NCI-H2081 treated with DMSO at 0.1 percent for 48 hours (cell line): ENCODE results near the gene RBFOX2.
"Not testable (repeated sequence)": the region's sequence is repeated elsewhere in the genome, so short reads cannot be mapped to it uniquely, and the experiment has no call there.

Experiments used
- DNase-seq: peaks from one replicate; lab custom pipeline; 2025; lab: John Stamatoyannopoulos, UW

RBFOX2 gene

DNA sequence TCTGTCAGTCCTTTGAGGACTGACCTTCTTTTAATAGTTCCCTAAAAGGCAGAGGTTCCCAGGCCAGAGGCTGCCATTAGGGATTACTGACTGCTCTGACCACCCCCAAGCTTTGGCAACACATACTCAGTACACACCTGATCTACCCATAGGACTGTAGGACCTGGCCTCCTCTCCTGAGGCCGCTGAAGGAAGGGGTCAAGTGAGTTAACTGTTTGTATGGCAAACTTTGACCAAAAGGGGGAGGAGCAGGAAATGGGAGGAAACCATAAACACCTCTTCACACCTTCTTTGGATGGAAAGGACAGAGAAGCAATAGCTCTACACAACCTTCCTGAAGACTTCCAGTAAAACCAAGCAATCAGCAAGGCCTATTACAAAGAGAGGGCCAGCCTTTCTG is 207.0 kb downstream of the RBFOX2 start:
- DNase-seq = no peak

DNA sequence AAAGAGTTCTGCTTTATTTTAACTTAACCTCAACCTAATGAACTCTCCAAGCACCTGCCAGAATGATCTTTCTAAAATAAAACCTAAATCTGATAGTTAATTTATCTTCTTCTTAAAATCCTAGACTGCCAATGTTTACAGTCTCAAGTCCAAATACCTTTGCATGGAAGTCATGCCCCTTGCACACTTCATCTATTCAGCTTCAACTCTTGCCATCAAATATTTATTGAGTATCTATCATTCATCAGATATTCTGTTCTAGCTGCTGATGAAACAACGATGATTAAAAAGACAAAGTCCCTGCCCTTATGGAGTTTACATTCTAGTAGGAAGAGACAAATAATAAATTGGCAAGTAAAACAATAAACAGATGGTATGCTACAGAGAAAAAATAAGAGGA is 209.2 kb downstream of the RBFOX2 start:
- DNase-seq = no peak

- DNase-seq = no peak
Observed at GRCh38 chr22:35818897-35819296, 209.7 kb downstream of the RBFOX2 start.

- DNase-seq = no peak
Observed at GRCh38 chr22:35812600-35812999, 216.0 kb downstream of the RBFOX2 start.

DNA sequence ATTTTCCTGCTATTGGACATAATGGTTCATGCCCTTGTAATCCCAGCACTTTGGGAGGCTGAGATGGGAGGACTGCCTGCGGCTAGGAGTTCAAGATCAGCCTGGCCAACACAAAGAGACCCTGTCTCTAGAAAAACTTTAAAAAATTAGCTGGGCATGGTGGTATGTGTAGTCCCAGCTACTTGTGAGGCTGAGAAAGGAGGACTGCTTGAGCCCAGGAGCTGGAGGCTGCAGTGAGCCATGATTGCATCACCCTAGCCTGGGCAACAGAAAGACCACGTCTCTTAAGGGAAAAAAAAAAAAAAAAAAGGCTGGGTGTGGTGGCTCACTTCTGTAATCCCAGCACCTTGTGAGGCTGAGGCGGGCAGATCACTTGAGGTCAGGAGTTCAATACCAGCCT is 217.0 kb downstream of the RBFOX2 start:
- no peak for DNase-seq

DNA sequence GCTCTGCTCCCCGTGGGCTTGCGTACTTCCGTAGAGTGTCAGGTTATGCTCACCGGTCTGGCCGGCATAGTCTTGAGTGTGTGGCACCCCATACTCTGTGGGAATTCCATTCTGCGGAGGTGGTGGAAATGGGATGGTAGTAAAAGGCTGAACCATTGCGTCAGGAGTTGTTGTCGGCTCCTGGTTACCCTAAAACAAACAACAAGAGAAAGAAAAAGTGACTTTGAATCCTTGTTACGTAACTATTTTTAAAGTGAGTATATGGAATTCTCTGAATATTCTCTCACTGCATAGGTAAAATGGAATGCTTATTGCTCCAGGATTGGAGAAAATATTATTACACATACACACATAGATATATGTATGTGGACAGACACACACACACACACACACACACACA is 218.8 kb downstream of the RBFOX2 start:
- no peak for DNase-seq

GRCh38 chr22:35808377-35808776 is 220.2 kb downstream of the RBFOX2 start:
- DNase-seq = no peak

DNA sequence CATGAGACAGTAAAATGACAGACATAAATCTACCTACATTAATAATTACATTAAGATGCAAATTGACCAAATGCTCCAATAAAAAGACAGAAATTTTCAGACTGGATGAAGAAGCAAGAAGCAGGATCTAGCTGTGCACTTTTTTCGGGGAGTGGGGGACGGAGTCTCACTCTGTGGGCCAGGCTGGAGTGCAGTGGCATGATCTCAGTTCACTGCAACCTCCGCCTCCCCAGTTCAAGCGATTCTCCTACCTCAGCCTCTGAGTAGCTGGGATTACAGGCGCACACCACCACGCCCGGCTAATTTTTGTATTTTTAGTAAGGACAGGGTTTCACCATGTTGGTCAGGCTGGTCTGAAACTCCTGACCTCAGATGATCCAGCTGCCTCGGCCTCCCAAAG is 222.0 kb downstream of the RBFOX2 start:
- DNase-seq = not testable (repeated sequence)

- no peak for DNase-seq
Observed at GRCh38 chr22:35805466-35805865, 223.2 kb downstream of the RBFOX2 start.

DNA sequence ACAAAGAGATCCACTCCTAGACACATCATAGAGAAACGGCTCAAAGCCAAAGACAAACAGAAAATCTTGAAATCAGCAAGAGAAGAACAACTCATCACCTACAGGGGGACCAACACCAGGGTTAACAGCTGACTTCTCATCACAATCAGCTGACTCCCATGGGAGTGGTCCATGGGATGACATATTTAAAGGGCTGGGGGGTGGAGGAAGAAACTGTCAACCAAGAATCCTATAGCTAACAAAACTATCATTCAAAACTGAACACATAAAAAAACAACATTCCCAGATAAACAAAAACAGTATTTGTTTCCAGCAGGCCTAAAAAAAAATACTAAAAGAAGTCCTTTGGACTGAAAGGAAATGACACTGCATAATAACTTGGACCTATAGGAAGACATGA is 224.2 kb downstream of the RBFOX2 start:
- no peak for DNase-seq

- no peak for DNase-seq
Observed at GRCh38 chr22:35802885-35803284, 225.7 kb downstream of the RBFOX2 start.

DNA sequence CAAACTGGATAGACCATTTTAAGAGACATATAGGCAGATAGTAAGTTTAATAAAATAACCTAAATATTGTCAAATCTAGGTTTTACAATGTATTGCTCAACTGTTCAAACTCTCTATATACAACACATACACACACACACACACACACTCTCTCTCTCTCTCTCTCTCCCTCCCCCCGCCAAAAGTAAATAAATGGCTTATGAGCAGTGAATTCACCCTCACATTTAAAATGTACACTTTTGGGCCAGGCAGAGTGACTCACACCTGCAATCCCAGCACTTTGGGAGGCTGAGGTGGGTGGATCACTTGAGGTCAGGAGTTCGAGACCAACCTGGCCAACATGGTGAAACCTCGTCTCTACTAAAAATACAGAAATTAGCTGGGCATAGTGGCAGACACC is 227.3 kb downstream of the RBFOX2 start:
- not testable (repeated sequence) for DNase-seq

GRCh38 chr22:35799150-35799549 is 229.5 kb downstream of the RBFOX2 start:
- no peak for DNase-seq

GRCh38 chr22:35797411-35797810 is 231.2 kb downstream of the RBFOX2 start:
- DNase-seq = no peak

GRCh38 chr22:35795476-35795875 is 233.1 kb downstream of the RBFOX2 start:
- no peak for DNase-seq

- no peak for DNase-seq
Observed at GRCh38 chr22:35792506-35792905, 236.1 kb downstream of the RBFOX2 start.

DNA sequence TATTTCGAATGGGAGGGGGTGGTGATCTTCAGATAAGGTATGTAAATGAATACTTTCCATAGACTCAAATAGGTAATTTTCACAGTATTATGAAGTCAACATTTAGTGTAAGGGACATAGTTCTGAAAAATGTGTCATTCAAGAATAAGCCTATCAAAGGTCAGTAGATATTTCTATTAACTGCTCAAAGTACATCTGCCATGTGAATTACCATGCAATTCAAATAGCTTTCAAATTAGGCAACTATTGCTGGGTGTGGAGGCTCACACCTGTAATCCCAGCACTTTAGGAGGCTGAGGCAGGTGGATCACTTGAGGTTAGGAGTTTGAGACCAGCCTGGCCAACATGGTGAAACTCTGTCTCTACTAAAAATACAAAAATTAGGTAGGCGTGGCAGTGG is 236.8 kb downstream of the RBFOX2 start:
- not testable (repeated sequence) for DNase-seq

DNA sequence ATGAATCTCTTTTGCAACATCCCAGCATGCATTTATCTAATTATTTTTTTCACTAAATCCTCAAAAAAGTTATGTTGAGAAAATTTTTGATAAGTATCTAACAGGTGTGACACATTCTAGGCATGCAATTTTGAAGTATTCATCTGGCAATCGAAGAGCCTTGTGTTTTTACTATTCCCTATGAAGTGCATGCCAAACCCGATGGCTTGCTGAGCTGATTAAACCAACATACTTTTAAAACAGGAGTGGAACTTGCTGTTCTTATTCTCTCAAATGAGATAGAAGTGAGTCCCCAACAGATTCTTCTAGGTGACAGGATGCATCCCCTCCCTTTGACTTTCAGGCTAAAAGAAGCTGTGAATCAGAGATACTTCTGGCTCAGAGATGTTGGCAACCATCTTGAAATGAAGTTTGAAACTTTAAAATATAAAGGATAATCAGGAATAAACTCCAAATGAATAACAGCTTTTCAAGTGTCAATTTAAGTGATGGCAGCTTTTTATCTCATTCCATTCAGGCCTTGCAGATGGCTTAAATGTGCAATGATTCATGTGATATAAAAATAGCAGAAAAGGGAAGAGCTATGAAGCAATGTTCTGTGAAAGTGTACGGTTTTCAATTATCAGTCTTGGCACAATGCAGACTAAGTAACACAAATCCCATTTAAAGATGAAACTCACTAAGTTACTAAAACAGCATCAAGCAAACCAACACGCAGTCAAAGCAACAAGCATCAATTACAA is 243.3 kb downstream of the RBFOX2 start:
- no peak for DNase-seq

DNA sequence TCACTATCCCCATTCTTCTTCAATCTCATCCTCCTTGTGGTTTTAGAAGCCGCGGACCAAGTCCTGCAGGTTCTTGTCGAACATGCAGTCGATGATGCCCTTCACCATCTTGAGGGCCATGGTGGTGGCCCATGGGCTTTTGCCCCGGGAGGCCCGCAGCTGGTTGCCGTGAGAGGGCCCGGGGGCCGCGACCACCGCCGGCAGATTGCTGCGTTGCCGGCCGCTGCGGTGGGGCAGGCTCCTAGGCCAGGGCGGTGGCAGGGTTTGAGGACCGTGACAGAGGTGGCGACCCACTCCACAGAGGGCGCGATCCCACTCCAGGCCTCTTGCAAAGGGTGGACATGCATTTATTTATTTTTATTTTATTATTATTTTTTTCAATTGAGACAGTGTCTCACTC is 244.0 kb downstream of the RBFOX2 start:
- DNase-seq = no peak

GRCh38 chr22:35783943-35784614 is 244.5 kb downstream of the RBFOX2 start:
- DNase-seq = no peak

DNA sequence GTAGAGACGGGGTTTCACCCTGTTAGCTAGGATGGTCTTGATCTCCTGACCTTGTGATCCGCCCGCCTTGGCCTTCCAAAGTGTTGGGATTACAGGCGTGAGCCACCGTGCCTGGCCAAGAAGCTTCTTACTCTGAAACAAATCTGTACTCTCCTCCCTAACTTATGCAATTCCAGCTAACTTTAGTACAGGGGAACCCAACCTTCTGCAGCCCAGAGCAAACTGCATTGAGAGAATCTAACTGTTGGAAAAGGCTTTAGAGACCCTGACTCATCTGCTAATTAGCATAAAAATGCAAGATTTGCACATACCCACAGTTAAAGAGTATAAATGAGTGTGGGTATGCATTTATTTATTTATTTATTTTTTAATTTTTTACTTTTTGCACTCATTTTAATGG is 246.1 kb downstream of the RBFOX2 start:
- DNase-seq = no peak

GRCh38 chr22:35781898-35782297 is 246.7 kb downstream of the RBFOX2 start:
- DNase-seq = no peak

- no peak for DNase-seq
Observed at GRCh38 chr22:35777335-35777975, 251.2 kb downstream of the RBFOX2 start.
